Neural cell (in vitro differentiated cells): ENCODE results near the gene PDE4D.

Source experiments
- CTCF ChIP-seq: fragments of 450-650 bp; IDR thresholded peaks from 2 replicates; pipeline ENCODE4 v1.5.1; 2014; ENCODE audit warnings: antibody characterized with exemption, mild to moderate bottlenecking, moderate library complexity; ENCODE audit not compliant: poor library complexity, severe bottlenecking
- EP300 ChIP-seq: fragments of 450-650 bp; conservative IDR thresholded peaks from 2 replicates; pipeline ENCODE4 v1.6.1; 2014; ENCODE audit warnings: antibody characterized with exemption, mild to moderate bottlenecking, moderate library complexity; ENCODE audit not compliant: poor library complexity, severe bottlenecking
- RAD21 ChIP-seq: fragments of 450-650 bp; conservative IDR thresholded peaks from 2 replicates; pipeline ENCODE4 v1.6.1; 2014; ENCODE audit warnings: antibody characterized with exemption, mild to moderate bottlenecking, moderate library complexity

GRCh38 chr5:59919484-59919883 lies 26.0 kb upstream of the PDE4D start:
- TF ChIP-seq CTCF: no peak
- no peak for TF ChIP-seq EP300
- TF ChIP-seq RAD21: no peak
